ENCODE measurements around the gene SMARCA2. TPM values are rescaled to one million over a fixed set of nuclear protein-coding genes. Genes with fewer than 3 reads are reported as not detected.

The SMARCA2 gene
- total and polyA plus RNA-seq, 10 of the 15 experiments (the other 5 are each of a cell fraction or from before 2014, with no cell fraction given) = 100 to 392 (median 204) TPM

- TF ChIP-seq, protein P1, sequence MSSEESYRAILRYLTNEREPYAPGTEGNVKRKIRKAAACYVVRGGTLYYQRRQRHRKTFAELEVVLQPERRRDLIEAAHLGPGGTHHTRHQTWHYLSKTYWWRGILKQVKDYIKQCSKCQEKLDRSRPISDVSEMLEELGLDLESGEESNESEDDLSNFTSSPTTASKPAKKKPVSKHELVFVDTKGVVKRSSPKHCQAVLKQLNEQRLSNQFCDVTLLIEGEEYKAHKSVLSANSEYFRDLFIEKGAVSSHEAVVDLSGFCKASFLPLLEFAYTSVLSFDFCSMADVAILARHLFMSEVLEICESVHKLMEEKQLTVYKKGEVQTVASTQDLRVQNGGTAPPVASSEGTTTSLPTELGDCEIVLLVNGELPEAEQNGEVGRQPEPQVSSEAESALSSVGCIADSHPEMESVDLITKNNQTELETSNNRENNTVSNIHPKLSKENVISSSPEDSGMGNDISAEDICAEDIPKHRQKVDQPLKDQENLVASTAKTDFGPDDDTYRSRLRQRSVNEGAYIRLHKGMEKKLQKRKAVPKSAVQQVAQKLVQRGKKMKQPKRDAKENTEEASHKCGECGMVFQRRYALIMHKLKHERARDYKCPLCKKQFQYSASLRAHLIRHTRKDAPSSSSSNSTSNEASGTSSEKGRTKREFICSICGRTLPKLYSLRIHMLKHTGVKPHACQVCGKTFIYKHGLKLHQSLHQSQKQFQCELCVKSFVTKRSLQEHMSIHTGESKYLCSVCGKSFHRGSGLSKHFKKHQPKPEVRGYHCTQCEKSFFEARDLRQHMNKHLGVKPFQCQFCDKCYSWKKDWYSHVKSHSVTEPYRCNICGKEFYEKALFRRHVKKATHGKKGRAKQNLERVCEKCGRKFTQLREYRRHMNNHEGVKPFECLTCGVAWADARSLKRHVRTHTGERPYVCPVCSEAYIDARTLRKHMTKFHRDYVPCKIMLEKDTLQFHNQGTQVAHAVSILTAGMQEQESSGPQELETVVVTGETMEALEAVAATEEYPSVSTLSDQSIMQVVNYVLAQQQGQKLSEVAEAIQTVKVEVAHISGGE (CRISPR knock-in tag; IDR thresholded peaks at IDR 0.05) = no peak
- TF ChIP-seq IKZF1 (conservative IDR thresholded peaks at IDR 0.05) (no peak), NFYB (IDR thresholded peaks at IDR 0.05; ENCODE audit: insufficient read depth, low read depth, low read length) (no peak), TCF3 (IDR thresholded peaks at IDR 0.05; ENCODE audit: borderline replicate concordance, insufficient read depth, low read depth, low read length) (no peak)
- TF ChIP-seq, protein P2, sequence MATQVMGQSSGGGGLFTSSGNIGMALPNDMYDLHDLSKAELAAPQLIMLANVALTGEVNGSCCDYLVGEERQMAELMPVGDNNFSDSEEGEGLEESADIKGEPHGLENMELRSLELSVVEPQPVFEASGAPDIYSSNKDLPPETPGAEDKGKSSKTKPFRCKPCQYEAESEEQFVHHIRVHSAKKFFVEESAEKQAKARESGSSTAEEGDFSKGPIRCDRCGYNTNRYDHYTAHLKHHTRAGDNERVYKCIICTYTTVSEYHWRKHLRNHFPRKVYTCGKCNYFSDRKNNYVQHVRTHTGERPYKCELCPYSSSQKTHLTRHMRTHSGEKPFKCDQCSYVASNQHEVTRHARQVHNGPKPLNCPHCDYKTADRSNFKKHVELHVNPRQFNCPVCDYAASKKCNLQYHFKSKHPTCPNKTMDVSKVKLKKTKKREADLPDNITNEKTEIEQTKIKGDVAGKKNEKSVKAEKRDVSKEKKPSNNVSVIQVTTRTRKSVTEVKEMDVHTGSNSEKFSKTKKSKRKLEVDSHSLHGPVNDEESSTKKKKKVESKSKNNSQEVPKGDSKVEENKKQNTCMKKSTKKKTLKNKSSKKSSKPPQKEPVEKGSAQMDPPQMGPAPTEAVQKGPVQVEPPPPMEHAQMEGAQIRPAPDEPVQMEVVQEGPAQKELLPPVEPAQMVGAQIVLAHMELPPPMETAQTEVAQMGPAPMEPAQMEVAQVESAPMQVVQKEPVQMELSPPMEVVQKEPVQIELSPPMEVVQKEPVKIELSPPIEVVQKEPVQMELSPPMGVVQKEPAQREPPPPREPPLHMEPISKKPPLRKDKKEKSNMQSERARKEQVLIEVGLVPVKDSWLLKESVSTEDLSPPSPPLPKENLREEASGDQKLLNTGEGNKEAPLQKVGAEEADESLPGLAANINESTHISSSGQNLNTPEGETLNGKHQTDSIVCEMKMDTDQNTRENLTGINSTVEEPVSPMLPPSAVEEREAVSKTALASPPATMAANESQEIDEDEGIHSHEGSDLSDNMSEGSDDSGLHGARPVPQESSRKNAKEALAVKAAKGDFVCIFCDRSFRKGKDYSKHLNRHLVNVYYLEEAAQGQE (IDR thresholded peaks at IDR 0.05; ENCODE audit: low read depth, low read length) = no peak
Observed at GRCh38 chr9:2085716-2086115, 70.6 kb downstream of the SMARCA2 start (continued).

Data from GM12878 (cell line).